ENCODE data around the gene SNAP91.

DNA sequence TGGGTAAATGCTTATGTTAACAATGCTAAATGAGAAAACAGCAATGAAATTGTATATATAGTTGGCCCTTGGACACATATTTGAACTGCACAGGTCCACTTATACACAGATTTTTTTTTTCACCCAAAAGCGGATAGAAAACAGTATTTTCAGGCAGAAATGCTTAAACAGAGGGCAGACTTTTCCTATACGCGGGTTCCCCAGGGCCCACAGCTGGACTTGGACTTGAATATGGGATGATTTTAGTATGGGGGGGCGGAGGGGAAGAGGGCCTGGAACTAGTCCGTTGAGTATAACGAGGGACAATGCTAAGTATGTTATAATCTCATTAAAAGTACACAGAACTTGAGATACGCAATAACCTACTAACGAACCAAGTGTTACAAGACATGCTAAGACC, 197.6 kb downstream of the SNAP91 start:
- TF ChIP-seq POLR2AphosphoS5 (IDR thresholded peaks at IDR 0.05): no peak
- TF ChIP-seq, protein P1, sequence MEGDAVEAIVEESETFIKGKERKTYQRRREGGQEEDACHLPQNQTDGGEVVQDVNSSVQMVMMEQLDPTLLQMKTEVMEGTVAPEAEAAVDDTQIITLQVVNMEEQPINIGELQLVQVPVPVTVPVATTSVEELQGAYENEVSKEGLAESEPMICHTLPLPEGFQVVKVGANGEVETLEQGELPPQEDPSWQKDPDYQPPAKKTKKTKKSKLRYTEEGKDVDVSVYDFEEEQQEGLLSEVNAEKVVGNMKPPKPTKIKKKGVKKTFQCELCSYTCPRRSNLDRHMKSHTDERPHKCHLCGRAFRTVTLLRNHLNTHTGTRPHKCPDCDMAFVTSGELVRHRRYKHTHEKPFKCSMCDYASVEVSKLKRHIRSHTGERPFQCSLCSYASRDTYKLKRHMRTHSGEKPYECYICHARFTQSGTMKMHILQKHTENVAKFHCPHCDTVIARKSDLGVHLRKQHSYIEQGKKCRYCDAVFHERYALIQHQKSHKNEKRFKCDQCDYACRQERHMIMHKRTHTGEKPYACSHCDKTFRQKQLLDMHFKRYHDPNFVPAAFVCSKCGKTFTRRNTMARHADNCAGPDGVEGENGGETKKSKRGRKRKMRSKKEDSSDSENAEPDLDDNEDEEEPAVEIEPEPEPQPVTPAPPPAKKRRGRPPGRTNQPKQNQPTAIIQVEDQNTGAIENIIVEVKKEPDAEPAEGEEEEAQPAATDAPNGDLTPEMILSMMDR (IDR thresholded peaks at IDR 0.05 in 8 of 11, conservative IDR thresholded peaks at IDR 0.05 in 3 of 11): no peak

Measured in spleen (tissue), 7 donors.